HepG2 (cell line): ENCODE measurements around the gene WDR83. TPM values are rescaled to one million over a fixed set of nuclear protein-coding genes. Genes with fewer than 3 reads are reported as not detected.

ENCODE experiments used
- ATAC-seq: fragments of 200-7000 bp; cut with Tn5 transposase; 3 replicates; pipeline ENCODE4 v1.9.1; 2020; ENCODE audit warnings: mild to moderate bottlenecking, moderate library complexity
- BruUV-seq: library from RNA; stranded (reverse); fragments of 400-500 nt; replicated peaks from 2 replicates; lab custom pipeline; 2021; lab: Mats Ljungman, UMichigan
- CTCF ChIA-PET: fragments of 300-600 bp; formaldehyde crosslinking; extraction: SDS; loops from one replicate; lab custom pipeline; 2021; ENCODE audit warnings: low total read pairs, inconsistent platforms, low intra/inter-chr PET ratio; lab: Yijun Ruan, JAX
- POLR2A ChIA-PET: fragments of 350-600 bp; sonication (Branson Sonifier 250); formaldehyde crosslinking; loops from one replicate; lab custom pipeline; 2020; ENCODE audit warnings: antibody characterized with exemption, inconsistent platforms; lab: Yijun Ruan, JAX
- DNase-seq: peaks from one replicate; pipeline ENCODE4 v3.0.0-alpha.2; 2015; ENCODE audit warnings: low spot score
- FAIRE-seq: peaks from 3 replicates; lab custom pipeline; 2011; peaks lifted over from hg19 to GRCh38; lab: Jason Lieb, UNC
- H2AFZ ChIP-seq: one replicate; pipeline ENCODE4 v1.6.1; 2011; ENCODE audit warnings: low read length, inconsistent platforms
- H3K27ac ChIP-seq: fragments of 300-600 bp; 3 replicates; pipeline ENCODE4 v1.8.0; 2011; ENCODE audit warnings: mixed run types, mild to moderate bottlenecking, mixed read lengths, low read length, inconsistent platforms; ENCODE audit not compliant: insufficient read depth; ENCODE audit errors: extremely low read length
- H3K27me3 ChIP-seq, 2 experiments: fragments of 200-600 bp in 1 of 2; 2 replicates in 1 of 2; 3 replicates in 1 of 2; pipeline versions ENCODE4 v1.6.0 to v1.8.0; 2011; ENCODE audit warnings: low read length in 2 of 2, mild to moderate bottlenecking in 2 of 2, moderate library complexity in 2 of 2, inconsistent platforms in 1 of 2; ENCODE audit not compliant: insufficient read depth in 2 of 2, control insufficient read depth in 1 of 2
- H3K36me3 ChIP-seq, 2 experiments: fragments of 200-600 bp in 1 of 2; replicated peaks in 1 of 2; 2 replicates in 1 of 2; 3 replicates in 1 of 2; pipeline versions ENCODE4 v1.5.1 to v1.8.0; 2011; ENCODE audit warnings: low read length in 2 of 2, inconsistent platforms in 1 of 2; ENCODE audit not compliant: insufficient read depth in 2 of 2, control insufficient read depth in 1 of 2
- H3K4me1 ChIP-seq: 2 replicates; pipeline ENCODE4 v1.5.1; 2012; ENCODE audit warnings: low read length, inconsistent platforms; ENCODE audit not compliant: insufficient read depth
- H3K4me2 ChIP-seq: 2 replicates; pipeline ENCODE4 v1.6.0; 2011; ENCODE audit warnings: low read depth, low read length, inconsistent platforms
- H3K4me3 ChIP-seq, 3 experiments: fragments of 200-600 bp in 1 of 3; sonication (generic), shearing (Covaris generic) in 1 of 3; replicated peaks in 1 of 3; 2 replicates each; pipeline ENCODE4 v1.5.1; 2011 to 2016; ENCODE audit warnings: low read length in 3 of 3, inconsistent platforms in 2 of 3, low read depth in 2 of 3, mild to moderate bottlenecking in 2 of 3, control low read depth in 1 of 3, mixed read lengths in 1 of 3; ENCODE audit not compliant: insufficient read depth in 1 of 3
- H3K79me2 ChIP-seq: one replicate; pipeline ENCODE4 v1.6.1; 2011; ENCODE audit warnings: low read length, inconsistent platforms; ENCODE audit not compliant: insufficient read depth
- H3K9ac ChIP-seq: 2 replicates; pipeline ENCODE4 v1.6.0; 2011; ENCODE audit warnings: mild to moderate bottlenecking, low read depth, low read length, inconsistent platforms; ENCODE audit not compliant: insufficient read depth
- H3K9me3 ChIP-seq: 2 replicates; pipeline ENCODE4 v1.5.1; 2012; ENCODE audit warnings: mild to moderate bottlenecking, low read length
- H4K20me1 ChIP-seq: 2 replicates; pipeline ENCODE4 v1.6.0; 2011; ENCODE audit warnings: inconsistent platforms, mild to moderate bottlenecking, low read length, moderate library complexity; ENCODE audit not compliant: insufficient read depth
- DNMT3B ChIP-seq: conservative IDR thresholded peaks from 2 replicates; pipeline ENCODE4 v1.6.1; 2016; ENCODE audit warnings: missing biosample characterization, control low read depth
- ETS1 ChIP-seq: sonication (generic); formaldehyde crosslinking; IDR thresholded peaks from 2 replicates; pipeline ENCODE4 v1.4.0; 2020; ENCODE audit warnings: missing genetic modification reagents
- GRHL1 ChIP-seq: sonication (generic); formaldehyde crosslinking; conservative IDR thresholded peaks from 2 replicates; pipeline ENCODE4 v1.8.0; 2022; ENCODE audit warnings: missing genetic modification reagents
- HDAC6 ChIP-seq: fragments of 200-600 bp; sonication (generic); IDR thresholded peaks from 2 replicates; pipeline ENCODE4 v1.7.0; 2017; ENCODE audit warnings: mild to moderate bottlenecking, antibody characterized with exemption, low read length, low read depth
- MYC ChIP-seq: sonication (generic); formaldehyde crosslinking; IDR thresholded peaks from 2 replicates; pipeline ENCODE4 v1.9.0; 2021; ENCODE audit warnings: missing genetic modification reagents, borderline replicate concordance
- NR1H2 ChIP-seq: sonication (generic); formaldehyde crosslinking; IDR thresholded peaks from 2 replicates; pipeline ENCODE4 v1.8.1; 2022; ENCODE audit warnings: low read depth, missing genetic modification reagents, borderline replicate concordance
- ZNF34 ChIP-seq: sonication (generic); formaldehyde crosslinking; IDR thresholded peaks from 2 replicates; pipeline ENCODE4 v1.4.0; 2020; ENCODE audit warnings: mild to moderate bottlenecking, missing genetic modification reagents, borderline replicate concordance
- ZNF496 ChIP-seq: sonication (generic); formaldehyde crosslinking; IDR thresholded peaks from 2 replicates; pipeline ENCODE4 v1.8.1; 2023; ENCODE audit warnings: mild to moderate bottlenecking, moderate library complexity, missing genetic modification reagents; ENCODE audit not compliant: insufficient replicate concordance
- WGBS: methylation state at CpG from one replicate; pipeline ENCODE4 v1.1.6; 2017; ENCODE audit warnings: low lambda C conversion rate; 5-methylcytosine and 5-hydroxymethylcytosine counted together
- in situ Hi-C: cut with HindIII; loops from 2 replicates; pipeline ENCODE4 v1.10.0; 2017; ENCODE audit warnings: low pct_unique_long_range_greater_than_20kb; ENCODE audit not compliant: extremely low pct_ligation_motif_present
- intact Hi-C: fragments of 100-400 bp; cut with micrococcal nuclease; formaldehyde crosslinking; loops from one replicate; pipeline ENCODE4 v1.10.0; 2022; ENCODE audit not compliant: unreplicated experiment
- polyA plus RNA-seq, 8 experiments: library from polyadenylated mRNA; depleted of rRNA in 3 of 8; stranded (reverse) in 7 of 8; unstranded in 1 of 8; fragments of >200 nt; fragmentation: Illumina TruSeq in 4 of 8; extraction: Trizol in 4 of 8; gene quantifications; 2 replicates each; pipeline versions ENCODE4 v1.2.1 to v1.2.3, GENCODE V29; 2011 to 2016; ENCODE audit warnings: low read depth in 4 of 8, missing spikeins in 1 of 8, mixed read lengths in 1 of 8; ENCODE audit not compliant: insufficient read depth in 1 of 8
- total RNA-seq, 5 experiments: library from RNA; depleted of rRNA; stranded (reverse); fragments of >200 nt; fragmentation: Illumina TruSeq; extraction: Trizol; gene quantifications; 2 replicates each; pipeline ENCODE4 v1.2.3, GENCODE V29; 2016; ENCODE audit warnings: low read depth in 1 of 5

WDR83 gene
- total and polyA plus RNA-seq, 2 of the 13 experiments (the other 11 are each of a cell fraction or from before 2014, with no cell fraction given), result 4.5 to 10.7 TPM

- intact Hi-C loops, result no loop called here
- Histone ChIP-seq H3K27me3 (no peaks in the 10 kb centered on the region; a peak in 1 of 5 replicates), H3K4me2 (peak overlapping the region; percentile 86), H2AFZ (no peak overlapping the region), H3K9me3 (no peaks in the 10 kb centered on the region), H3K36me3 (peaks cover 6 to 9% of the 10 kb centered on the region in 2 experiments; a peak in 3 of 5 replicates), H3K27ac (peak overlapping the region; percentile 76), H3K4me3 (peak overlapping the region; percentile 79 to 100 (median 92)), H3K9ac (peak overlapping the region; percentile 81), H3K79me2 (peaks cover 4% of the 10 kb centered on the region), H4K20me1 (no peaks in the 10 kb centered on the region), H3K4me1 (peaks cover 16% of the 10 kb centered on the region)
- TF ChIP-seq ETS1 (CRISPR knock-in tag) (0 out of 2 replicates have a peak, but pooled peaks have one; percentile 38), HDAC6 (no peak), DNMT3B (CRISPR knock-in tag) (no peak), ZNF496 (CRISPR knock-in tag) (no peak), ZNF34 (CRISPR knock-in tag) (0 out of 2 replicates have a peak, but pooled peaks have one; percentile 43), NR1H2 (CRISPR knock-in tag) (no peak), MYC (CRISPR knock-in tag) (peak; percentile 56; the same call in 1 of the 2 replicates), GRHL1 (no peak)
- ChIA-PET POLR2A (interaction anchor here (1.0 to 2.5 kb wide), 6 partner anchors 10 to 38 kb away, joined by 3 to 9 read pairs (median 6); partner anchors contain the start of genes DHPS, TNPO2 and TRIR), CTCF (no interaction called here)
- BruUV-seq, result no TSS peak
- DNase-seq (no peak), FAIRE-seq (no peak), ATAC-seq (peak; percentile 45)
- in situ Hi-C loops, result no loop called here
- 4% methylated on average over 3 of the region's 36 CpGs for WGBS
Observed at GRCh38 chr19:12695997-12696365, 29.4 kb downstream of the WDR83 start.
